H9 (cell line): Measurements from ENCODE around the gene SMARCD2. TPM values are rescaled to one million over a fixed set of nuclear protein-coding genes. Genes with fewer than 3 reads are reported as not detected.
"Not testable (repeated sequence)": the region's sequence is repeated elsewhere in the genome, so short reads cannot be mapped to it uniquely, and the experiment has no call there.

Experiments
- DNase-seq: peaks from one replicate; pipeline ENCODE4 v3.0.0-alpha.2; 2017
- H2AFZ ChIP-seq: one replicate; pipeline ENCODE4 v1.6.1; 2013; ENCODE audit warnings: mild to moderate bottlenecking, low read length, control low read depth, moderate library complexity
- H2AK5ac ChIP-seq: 2 replicates; pipeline ENCODE4 v1.6.1; 2013; ENCODE audit warnings: low read length, control low read depth, mixed read lengths; ENCODE audit not compliant: insufficient read length
- H2BK120ac ChIP-seq: one replicate; pipeline ENCODE4 v1.6.1; 2013; ENCODE audit warnings: low read depth, mild to moderate bottlenecking, low read length, control low read depth, inconsistent platforms; ENCODE audit not compliant: poor library complexity, severe bottlenecking
- H2BK12ac ChIP-seq: 2 replicates; pipeline ENCODE4 v1.6.1; 2013; ENCODE audit warnings: low read length, control low read depth, mixed read lengths, low read depth; ENCODE audit not compliant: insufficient read length
- H2BK15ac ChIP-seq: 2 replicates; pipeline ENCODE4 v1.6.1; 2013; ENCODE audit warnings: low read depth, low read length, control low read depth
- H2BK20ac ChIP-seq: one replicate; pipeline ENCODE4 v1.6.1; 2013; ENCODE audit warnings: low read depth, mild to moderate bottlenecking, low read length, control low read depth, inconsistent platforms; ENCODE audit not compliant: poor library complexity, severe bottlenecking
- H2BK5ac ChIP-seq: 2 replicates; pipeline ENCODE4 v1.6.1; 2013; ENCODE audit warnings: low read length, control low read depth, mixed read lengths; ENCODE audit not compliant: insufficient read length
- H3K14ac ChIP-seq: 2 replicates; pipeline ENCODE4 v1.6.1; 2013; ENCODE audit warnings: low read length, control low read depth; ENCODE audit not compliant: insufficient read depth
- H3K18ac ChIP-seq: 2 replicates; pipeline ENCODE4 v1.6.1; 2013; ENCODE audit warnings: low read depth, mild to moderate bottlenecking, mixed read lengths, low read length, control low read depth; ENCODE audit not compliant: insufficient read length
- H3K23ac ChIP-seq: 2 replicates; pipeline ENCODE4 v1.6.1; 2013; ENCODE audit warnings: low read length, control low read depth, mixed read lengths, low read depth; ENCODE audit not compliant: insufficient read length
- H3K23me2 ChIP-seq: 2 replicates; pipeline ENCODE4 v1.6.1; 2013; ENCODE audit warnings: low read depth, mild to moderate bottlenecking, mixed read lengths, low read length, control low read depth; ENCODE audit not compliant: insufficient read length, poor library complexity, severe bottlenecking
- H3K27ac ChIP-seq: 2 replicates; pipeline ENCODE4 v1.5.1; 2013; ENCODE audit warnings: low read length, control low read depth, mixed read lengths, low read depth; ENCODE audit not compliant: insufficient read length
- H3K27me3 ChIP-seq: 2 replicates; pipeline ENCODE4 v1.6.1; 2013; ENCODE audit warnings: low read length, control low read depth, inconsistent platforms; ENCODE audit not compliant: insufficient read depth
- H3K4ac ChIP-seq: 2 replicates; pipeline ENCODE4 v1.6.1; 2013; ENCODE audit warnings: low read depth, mild to moderate bottlenecking, control low read depth, inconsistent platforms, low read length, moderate library complexity
- H3K4me1 ChIP-seq: 2 replicates; pipeline ENCODE4 v1.6.1; 2013; ENCODE audit warnings: low read length, control low read depth, inconsistent platforms; ENCODE audit not compliant: insufficient read depth
- H3K4me2 ChIP-seq: 2 replicates; pipeline ENCODE4 v1.6.1; 2013; ENCODE audit warnings: low read length, control low read depth, mixed read lengths; ENCODE audit not compliant: insufficient read length, insufficient read depth
- H3K56ac ChIP-seq: 2 replicates; pipeline ENCODE4 v1.6.1; 2013; ENCODE audit warnings: low read depth, mild to moderate bottlenecking, mixed read lengths, low read length, control low read depth; ENCODE audit not compliant: insufficient read length
- H3K79me1 ChIP-seq: 2 replicates; pipeline ENCODE4 v1.6.1; 2013; ENCODE audit warnings: low read depth, mild to moderate bottlenecking, moderate library complexity, low read length, control low read depth, inconsistent platforms; ENCODE audit not compliant: insufficient read depth, poor library complexity, severe bottlenecking
- H3K79me2 ChIP-seq: 2 replicates; pipeline ENCODE4 v1.6.1; 2013; ENCODE audit warnings: low read length, control low read depth, inconsistent platforms; ENCODE audit not compliant: insufficient read depth
- H3K9ac ChIP-seq: 2 replicates; pipeline ENCODE4 v1.6.1; 2013; ENCODE audit warnings: low read length, control low read depth, mixed read lengths; ENCODE audit not compliant: insufficient read length; ENCODE audit errors: extremely low read depth
- H3K9me3 ChIP-seq: one replicate; pipeline ENCODE4 v1.6.1; 2013; ENCODE audit warnings: low read depth, low read length, inconsistent platforms; ENCODE audit not compliant: control insufficient read depth
- H3T11ph ChIP-seq: one replicate; pipeline ENCODE4 v1.6.1; 2013; ENCODE audit warnings: mild to moderate bottlenecking, low read length, control low read depth, inconsistent platforms
- H4K20me1 ChIP-seq: one replicate; pipeline ENCODE4 v1.6.1; 2013; ENCODE audit not compliant: control insufficient read depth, insufficient read length, insufficient read depth
- H4K5ac ChIP-seq: 2 replicates; pipeline ENCODE4 v1.6.1; 2013; ENCODE audit warnings: low read depth, mild to moderate bottlenecking, mixed read lengths, low read length, control low read depth; ENCODE audit not compliant: insufficient read length
- H4K8ac ChIP-seq: replicated peaks from 2 replicates; pipeline ENCODE4 v1.6.1; 2013; ENCODE audit warnings: low read length, control low read depth, mixed read lengths, low read depth; ENCODE audit not compliant: insufficient read length
- H4K91ac ChIP-seq: 2 replicates; pipeline ENCODE4 v1.6.1; 2013; ENCODE audit warnings: low read depth, mild to moderate bottlenecking, moderate library complexity, mixed read lengths, low read length, control low read depth; ENCODE audit not compliant: insufficient read length
- H3K27ac Mint-ChIP-seq, 3 experiments: 2 replicates in 2 of 3; 3 replicates in 1 of 3; pipeline ENCODE4 v1.8.0; 2020 to 2021; ENCODE audit warnings: mixed read lengths in 3 of 3, mild to moderate bottlenecking in 1 of 3, moderate library complexity in 1 of 3
- H3K27me3 Mint-ChIP-seq: 2 replicates; pipeline ENCODE4 v1.8.0; 2021; ENCODE audit warnings: low read depth, mild to moderate bottlenecking, moderate library complexity, mixed read lengths
- H3K36me3 Mint-ChIP-seq, 3 experiments: 2 replicates in 2 of 3; 3 replicates in 1 of 3; pipeline ENCODE4 v1.8.0; 2020 to 2021; ENCODE audit warnings: low read depth in 3 of 3, mixed read lengths in 3 of 3; ENCODE audit not compliant: insufficient read depth in 1 of 3
- H3K4me1 Mint-ChIP-seq, 2 experiments: 2 replicates each; pipeline ENCODE4 v1.8.0; 2020; ENCODE audit warnings: mixed read lengths in 2 of 2
- H3K4me3 Mint-ChIP-seq, 2 experiments: 2 replicates in 1 of 2; 3 replicates in 1 of 2; pipeline ENCODE4 v1.8.0; 2020 to 2021; ENCODE audit warnings: mild to moderate bottlenecking in 2 of 2, mixed read lengths in 2 of 2, moderate library complexity in 1 of 2
- H3K9me3 Mint-ChIP-seq, 2 experiments: 2 replicates in 1 of 2; 3 replicates in 1 of 2; pipeline ENCODE4 v1.8.0; 2020; ENCODE audit warnings: mild to moderate bottlenecking in 2 of 2, mixed read lengths in 2 of 2, moderate library complexity in 1 of 2
- WGBS: extraction: QIAGEN DNeasy Blood & Tissue Kit; methylation state at CpG from one replicate; pipeline ENCODE4 v1.1.7; 2013; ENCODE audit warnings: missing lambda C conversion rate, low lambda C conversion rate, mixed read lengths; ENCODE audit not compliant: insufficient read length; ENCODE audit errors: extremely low coverage; 5-methylcytosine and 5-hydroxymethylcytosine counted together
- total RNA-seq: library from RNA; stranded (reverse); gene quantifications from 2 replicates; pipeline ENCODE4 v1.2.1, GENCODE V29; 2021
- TF ChIP-seq, protein P1 (sequence below): fragments of 200-600 bp; sonication (generic); conservative IDR thresholded peaks from 3 replicates; pipeline ENCODE4 v1.8.0; 2021; ENCODE audit warnings: antibody characterized with exemption, mild to moderate bottlenecking

SMARCD2 gene
- total RNA-seq, 1 experiment from 2014 or later: 68.9 TPM

DNA sequence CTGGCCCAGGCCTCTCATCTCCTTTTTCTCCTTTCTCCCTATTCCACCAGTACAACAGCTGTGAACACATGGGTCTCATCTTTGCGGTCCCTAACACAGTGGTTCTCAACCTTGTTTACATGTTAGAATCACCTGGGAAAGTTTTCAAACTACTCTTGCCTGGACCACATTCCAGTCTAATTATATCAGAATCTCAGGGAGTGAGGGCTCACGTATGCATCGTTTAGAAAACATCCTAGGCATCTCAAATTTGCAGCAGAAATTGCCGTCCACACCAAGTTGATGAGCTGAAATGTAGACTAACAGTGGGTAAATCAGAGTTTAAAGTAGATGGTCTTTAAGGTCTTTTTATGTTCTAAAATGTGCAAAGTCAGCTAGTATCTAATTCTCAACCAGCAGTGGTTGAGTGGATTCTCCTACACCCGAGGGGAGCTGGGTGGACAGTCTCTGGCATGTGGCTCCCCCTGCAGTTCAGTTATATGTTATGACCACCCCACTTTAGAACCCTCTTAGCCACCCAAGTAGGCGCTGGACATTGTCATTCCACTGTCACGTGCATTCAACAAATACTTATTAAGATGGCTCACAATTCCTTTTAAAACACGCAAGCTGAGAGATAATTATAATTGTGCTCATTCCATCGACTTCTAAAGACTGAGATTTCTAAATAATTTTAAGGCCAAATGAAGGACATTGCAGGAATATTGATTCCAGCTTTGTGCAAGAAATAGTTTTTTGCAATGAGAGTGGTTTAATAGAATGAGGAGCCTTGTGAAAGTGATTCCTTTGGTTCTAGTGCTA, 27.2 kb upstream of the SMARCD2 start:
- H3K18ac ChIP-seq, H3T11ph ChIP-seq, H3K79me2 ChIP-seq, H3K4ac ChIP-seq, H3K27me3 Mint-ChIP-seq, H3K4me3 Mint-ChIP-seq, H4K8ac ChIP-seq, H2AFZ ChIP-seq, H3K27me3 ChIP-seq, DNase-seq, H3K9ac ChIP-seq, H3K14ac ChIP-seq, H3K79me1 ChIP-seq, H4K91ac ChIP-seq, H2BK5ac ChIP-seq, H2AK5ac ChIP-seq, H2BK20ac ChIP-seq, H3K27ac ChIP-seq, H2BK12ac ChIP-seq, H3K56ac ChIP-seq, H2BK120ac ChIP-seq, H3K4me2 ChIP-seq, H3K4me1 ChIP-seq, H3K27ac Mint-ChIP-seq, H3K36me3 Mint-ChIP-seq, H3K9me3 Mint-ChIP-seq, H2BK15ac ChIP-seq, H3K4me1 Mint-ChIP-seq, H3K23ac ChIP-seq, H4K20me1 ChIP-seq, H4K5ac ChIP-seq, H3K23me2 ChIP-seq, H3K9me3 ChIP-seq: not testable (repeated sequence)
- TF ChIP-seq, protein P1, sequence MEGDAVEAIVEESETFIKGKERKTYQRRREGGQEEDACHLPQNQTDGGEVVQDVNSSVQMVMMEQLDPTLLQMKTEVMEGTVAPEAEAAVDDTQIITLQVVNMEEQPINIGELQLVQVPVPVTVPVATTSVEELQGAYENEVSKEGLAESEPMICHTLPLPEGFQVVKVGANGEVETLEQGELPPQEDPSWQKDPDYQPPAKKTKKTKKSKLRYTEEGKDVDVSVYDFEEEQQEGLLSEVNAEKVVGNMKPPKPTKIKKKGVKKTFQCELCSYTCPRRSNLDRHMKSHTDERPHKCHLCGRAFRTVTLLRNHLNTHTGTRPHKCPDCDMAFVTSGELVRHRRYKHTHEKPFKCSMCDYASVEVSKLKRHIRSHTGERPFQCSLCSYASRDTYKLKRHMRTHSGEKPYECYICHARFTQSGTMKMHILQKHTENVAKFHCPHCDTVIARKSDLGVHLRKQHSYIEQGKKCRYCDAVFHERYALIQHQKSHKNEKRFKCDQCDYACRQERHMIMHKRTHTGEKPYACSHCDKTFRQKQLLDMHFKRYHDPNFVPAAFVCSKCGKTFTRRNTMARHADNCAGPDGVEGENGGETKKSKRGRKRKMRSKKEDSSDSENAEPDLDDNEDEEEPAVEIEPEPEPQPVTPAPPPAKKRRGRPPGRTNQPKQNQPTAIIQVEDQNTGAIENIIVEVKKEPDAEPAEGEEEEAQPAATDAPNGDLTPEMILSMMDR: peak; percentile 58; the same call in 2 of the 3 replicates
- no CpG with 5 or more reads among the region's 9 CpGs for WGBS

DNA sequence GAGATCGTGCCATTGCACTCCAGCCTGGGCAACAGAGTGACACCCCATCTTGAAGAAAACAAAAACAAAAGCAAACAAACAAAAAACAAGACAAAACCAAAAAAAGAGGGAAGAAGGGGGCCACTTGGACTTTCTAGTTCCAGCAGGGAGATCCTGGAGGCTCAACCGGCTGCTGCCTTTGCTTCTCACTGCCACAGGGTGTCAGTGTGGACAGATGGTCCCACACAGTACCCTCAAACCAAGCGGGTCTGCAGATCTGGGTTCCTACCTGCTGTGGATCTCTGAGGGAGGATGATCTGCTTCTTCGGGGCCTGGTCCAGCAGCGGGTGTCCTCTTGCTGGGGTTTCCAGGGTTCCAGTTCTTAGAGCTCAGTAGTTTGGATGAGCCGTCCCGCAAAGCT, 24.1 kb upstream of the SMARCD2 start:
- H3K4ac ChIP-seq, H3K18ac ChIP-seq, H3K27me3 Mint-ChIP-seq, H3K79me1 ChIP-seq, H2BK12ac ChIP-seq, H3K23ac ChIP-seq, H3K4me2 ChIP-seq, H3K4me1 Mint-ChIP-seq, H2BK120ac ChIP-seq, H3K23me2 ChIP-seq, H4K5ac ChIP-seq, H3K4me3 Mint-ChIP-seq, H3K4me1 ChIP-seq, H4K20me1 ChIP-seq, H3K27ac ChIP-seq, H3K79me2 ChIP-seq, H3K27me3 ChIP-seq, H2BK20ac ChIP-seq, H2BK5ac ChIP-seq, H4K91ac ChIP-seq, H3K9ac ChIP-seq, H2AK5ac ChIP-seq, H2BK15ac ChIP-seq, H3K27ac Mint-ChIP-seq, H3K14ac ChIP-seq, H2AFZ ChIP-seq, H3T11ph ChIP-seq, H3K9me3 Mint-ChIP-seq, H4K8ac ChIP-seq, H3K36me3 Mint-ChIP-seq, H3K9me3 ChIP-seq, H3K56ac ChIP-seq: not testable (repeated sequence)
- WGBS: no CpG with 5 or more reads among the region's 7 CpGs
- peak; percentile 73 for DNase-seq
